GM21367 (cell line): ENCODE results near the gene C11orf58.

Source experiments
- ATAC-seq: cut with Tn5 transposase; IDR thresholded peaks from one replicate; pipeline ENCODE4 v1.9.1; 2021; ENCODE audit not compliant: unreplicated experiment

The C11orf58 gene

GRCh38 chr11:16801288-16801980, 63.0 kb downstream of the C11orf58 start:
- no peak for ATAC-seq

- no peak for ATAC-seq
Measured at GRCh38 chr11:16804104-16804947, 65.9 kb downstream of the C11orf58 start.

GRCh38 chr11:16805938-16806337, 67.5 kb downstream of the C11orf58 start:
- no peak for ATAC-seq

- ATAC-seq, result no peak
Measured at GRCh38 chr11:16806791-16807190, 68.3 kb downstream of the C11orf58 start.

- no peak for ATAC-seq
Measured at GRCh38 chr11:16807306-16807705, 68.9 kb downstream of the C11orf58 start.
